Spleen (tissue), 7 donors: ENCODE results near the gene DCD.

Experiments used
- POLR2AphosphoS5 ChIP-seq, 3 donors: sonication (generic); formaldehyde crosslinking; IDR thresholded peaks; one replicate each; pipeline ENCODE4 v1.5.1; 2017; ENCODE audit warnings: antibody characterized with exemption in 3 of 3
- TF ChIP-seq, protein P1 (sequence below), 11 experiments: fragments of 200-600 bp in 7 of 11; fragments of 450-650 bp in 4 of 11; sonication (generic) in 4 of 11; IDR thresholded peaks in 8 of 11; conservative IDR thresholded peaks in 3 of 11; 1 replicate in 7 of 11; 2 replicates in 4 of 11; pipeline versions ENCODE4 v1.4.0 to v1.8.0; 2016 to 2021; ENCODE audit warnings: antibody characterized with exemption in 11 of 11, inconsistent platforms in 4 of 11, mild to moderate bottlenecking in 1 of 11
- donor health status: DM: no; HTN: no; CAD: no; lungs with moderate emphysema.
- donor health status: DM: no; HTN: no; CAD: no.
- donor health status: DM: no; HTN: no; CAD: no.

DNA sequence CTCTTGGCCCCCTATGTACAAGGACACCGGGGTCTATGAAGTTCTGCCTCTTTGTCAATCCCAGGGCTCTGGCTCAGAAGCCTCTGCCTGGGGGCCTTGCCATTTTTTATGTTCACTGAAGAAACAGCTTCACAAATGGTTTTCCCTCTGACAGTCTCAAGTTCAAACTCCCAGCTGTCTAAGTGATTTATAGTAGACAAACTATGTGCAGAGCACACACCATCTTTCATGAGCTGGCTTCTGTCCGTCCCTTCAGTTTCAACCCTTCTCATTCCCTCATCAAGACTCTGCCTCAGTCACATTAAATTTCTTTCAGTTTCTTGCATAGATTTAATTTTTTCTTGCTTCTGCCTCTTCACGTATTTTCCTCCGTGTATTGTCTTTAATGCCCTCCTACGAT is 2.7 kb upstream of the DCD start:
- TF ChIP-seq, protein P1, sequence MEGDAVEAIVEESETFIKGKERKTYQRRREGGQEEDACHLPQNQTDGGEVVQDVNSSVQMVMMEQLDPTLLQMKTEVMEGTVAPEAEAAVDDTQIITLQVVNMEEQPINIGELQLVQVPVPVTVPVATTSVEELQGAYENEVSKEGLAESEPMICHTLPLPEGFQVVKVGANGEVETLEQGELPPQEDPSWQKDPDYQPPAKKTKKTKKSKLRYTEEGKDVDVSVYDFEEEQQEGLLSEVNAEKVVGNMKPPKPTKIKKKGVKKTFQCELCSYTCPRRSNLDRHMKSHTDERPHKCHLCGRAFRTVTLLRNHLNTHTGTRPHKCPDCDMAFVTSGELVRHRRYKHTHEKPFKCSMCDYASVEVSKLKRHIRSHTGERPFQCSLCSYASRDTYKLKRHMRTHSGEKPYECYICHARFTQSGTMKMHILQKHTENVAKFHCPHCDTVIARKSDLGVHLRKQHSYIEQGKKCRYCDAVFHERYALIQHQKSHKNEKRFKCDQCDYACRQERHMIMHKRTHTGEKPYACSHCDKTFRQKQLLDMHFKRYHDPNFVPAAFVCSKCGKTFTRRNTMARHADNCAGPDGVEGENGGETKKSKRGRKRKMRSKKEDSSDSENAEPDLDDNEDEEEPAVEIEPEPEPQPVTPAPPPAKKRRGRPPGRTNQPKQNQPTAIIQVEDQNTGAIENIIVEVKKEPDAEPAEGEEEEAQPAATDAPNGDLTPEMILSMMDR (IDR thresholded peaks at IDR 0.05 in 8 of 11, conservative IDR thresholded peaks at IDR 0.05 in 3 of 11): no peak
- no peak for TF ChIP-seq POLR2AphosphoS5 (IDR thresholded peaks at IDR 0.05)
